Raji (cell line): ENCODE data around the gene ATP13A3.

Experiments
- POLR2A ChIP-seq: IDR thresholded peaks from 2 replicates; pipeline ENCODE4 v1.6.1; 2011; ENCODE audit warnings: low read depth, low read length, control low read depth; ENCODE audit not compliant: insufficient read depth

The ATP13A3 gene

GRCh38 chr3:194484614-194485013 is 2.2 kb downstream of the ATP13A3 start:
- TF ChIP-seq POLR2A: no peak

GRCh38 chr3:194483850-194484249 is 3.0 kb downstream of the ATP13A3 start:
- no peak for TF ChIP-seq POLR2A

- no peak for TF ChIP-seq POLR2A
Measured at GRCh38 chr3:194482196-194482593, 4.6 kb downstream of the ATP13A3 start.

- no peak for TF ChIP-seq POLR2A
Measured at GRCh38 chr3:194481525-194482195, 5.1 kb downstream of the ATP13A3 start.

- TF ChIP-seq POLR2A: no peak
Measured at GRCh38 chr3:194481103-194481502, 5.7 kb downstream of the ATP13A3 start.

- TF ChIP-seq POLR2A: no peak
Measured at GRCh38 chr3:194476784-194477183, 10.0 kb downstream of the ATP13A3 start.

GRCh38 chr3:194475978-194476377 is 10.8 kb downstream of the ATP13A3 start:
- no peak for TF ChIP-seq POLR2A

- no peak for TF ChIP-seq POLR2A
Measured at GRCh38 chr3:194475138-194475932, 11.5 kb downstream of the ATP13A3 start.

- TF ChIP-seq POLR2A: no peak
Measured at GRCh38 chr3:194474675-194475074, 12.1 kb downstream of the ATP13A3 start.

GRCh38 chr3:194472290-194472920 is 14.4 kb downstream of the ATP13A3 start:
- no peak for TF ChIP-seq POLR2A

GRCh38 chr3:194471863-194472262 is 14.9 kb downstream of the ATP13A3 start:
- TF ChIP-seq POLR2A: no peak

GRCh38 chr3:194470615-194471014 is 16.2 kb downstream of the ATP13A3 start:
- TF ChIP-seq POLR2A: no peak

GRCh38 chr3:194469977-194470376 is 16.8 kb downstream of the ATP13A3 start:
- TF ChIP-seq POLR2A: no peak

GRCh38 chr3:194468086-194468485 is 18.7 kb downstream of the ATP13A3 start:
- TF ChIP-seq POLR2A: no peak

GRCh38 chr3:194466761-194467356 is 19.9 kb downstream of the ATP13A3 start:
- TF ChIP-seq POLR2A: no peak

GRCh38 chr3:194465920-194466570 is 20.8 kb downstream of the ATP13A3 start:
- no peak for TF ChIP-seq POLR2A

- no peak for TF ChIP-seq POLR2A
Measured at GRCh38 chr3:194465246-194465645, 21.6 kb downstream of the ATP13A3 start.
